K562 (cell line): ENCODE measurements around the gene FAM114A2. TPM values are rescaled to one million over a fixed set of nuclear protein-coding genes. Genes with fewer than 3 reads are reported as not detected.
A peak's percentile ranks its signal among the peaks of the same experiment; 100 is the strongest.

ENCODE experiments used
- HNRNPH1 ChIP-seq: fragments of 200-400 bp; formaldehyde crosslinking; optimal IDR thresholded peaks from 2 replicates; pipeline ENCODE3; 2017; ENCODE audit warnings: low read depth, mild to moderate bottlenecking, low read length, moderate library complexity
- HNRNPL ChIP-seq: fragments of 200-400 bp; formaldehyde crosslinking; IDR thresholded peaks from 2 replicates; pipeline ENCODE4 v1.6.1; 2017; ENCODE audit warnings: low read depth, mild to moderate bottlenecking, low read length
- KLF16 ChIP-seq: IDR thresholded peaks from 2 replicates; pipeline ENCODE4 v1.6.1; 2016; ENCODE audit warnings: antibody characterized with exemption
- MEIS2 ChIP-seq: fragments of 450-650 bp; IDR thresholded peaks from 2 replicates; pipeline ENCODE4 v1.6.1; 2014; ENCODE audit warnings: mild to moderate bottlenecking; ENCODE audit not compliant: partially characterized antibody
- MXI1 ChIP-seq: IDR thresholded peaks from 2 replicates; pipeline ENCODE4 v1.6.1; 2011; ENCODE audit warnings: low read depth, mild to moderate bottlenecking, improper control_type of control experiment, low read length
- PHB ChIP-seq: fragments of 250-450 bp; sonication (Bioruptor Pico); IDR thresholded peaks from 2 replicates; pipeline ENCODE4 v1.5.0; 2021
- RFX7 ChIP-seq: fragments of 250-450 bp; sonication (Bioruptor Pico); IDR thresholded peaks from 2 replicates; pipeline ENCODE4 v1.5.1; 2021; ENCODE audit warnings: mild to moderate bottlenecking
- TAF9B ChIP-seq: fragments of 450-650 bp; IDR thresholded peaks from 2 replicates; pipeline ENCODE4 v1.6.1; 2018; ENCODE audit warnings: mild to moderate bottlenecking; ENCODE audit not compliant: partially characterized antibody
- TEAD1 ChIP-seq, 2 experiments: fragments of 450-650 bp in 1 of 2; sonication (generic) in 1 of 2; formaldehyde crosslinking; IDR thresholded peaks; 2 replicates each; pipeline versions ENCODE4 v1.4.0 to v1.8.0; 2020 to 2022; ENCODE audit warnings: mild to moderate bottlenecking in 2 of 2, missing genetic modification reagents in 1 of 2
- YBX1 ChIP-seq: fragments of 450-650 bp; IDR thresholded peaks from 2 replicates; pipeline ENCODE4 v1.7.1; 2016; ENCODE audit warnings: mild to moderate bottlenecking
- YY1 ChIP-seq, 3 experiments: IDR thresholded peaks; 2 replicates each; pipeline ENCODE4 v1.6.1; 2011; ENCODE audit warnings: low read length in 2 of 3, mild to moderate bottlenecking in 2 of 3, moderate library complexity in 2 of 3, borderline replicate concordance in 1 of 3, control low read depth in 1 of 3, low read depth in 1 of 3; ENCODE audit not compliant: insufficient read depth in 3 of 3, insufficient replicate concordance in 2 of 3, control insufficient read depth in 1 of 3, insufficient read length in 1 of 3; ENCODE audit errors: extremely low read depth in 1 of 3
- ZNF175 ChIP-seq: fragments of 200-800 bp; sonication (Bioruptor generic); IDR thresholded peaks from 2 replicates; pipeline ENCODE4 v1.6.1; 2016; ENCODE audit warnings: low read depth, mild to moderate bottlenecking, missing genetic modification characterization, missing compliant biosample characterization
- ZNF239 ChIP-seq: fragments of 250-450 bp; sonication (Bioruptor Pico); IDR thresholded peaks from 2 replicates; pipeline ENCODE4 v1.4.0; 2020; ENCODE audit warnings: mild to moderate bottlenecking
- ZSCAN29 ChIP-seq: fragments of 450-650 bp; IDR thresholded peaks from 2 replicates; pipeline ENCODE4 v1.6.1; 2017
- polyA plus RNA-seq, 8 experiments: library from polyadenylated mRNA; depleted of rRNA in 4 of 8; stranded (reverse) in 5 of 8; unstranded in 3 of 8; fragments of >200 nt; fragmentation: Nextera tagmentation in 2 of 8; fragmentation: Illumina TruSeq in 1 of 8; extraction: Ambion mirVana in 2 of 8; extraction: Trizol in 1 of 8; gene quantifications; 2 replicates each; pipeline versions ENCODE4 v1.2.1 to v1.2.3, GENCODE V29; 2011 to 2014; ENCODE audit warnings: inconsistent platforms in 1 of 8, missing spikeins in 1 of 8
- total RNA-seq, 7 experiments: library from RNA; depleted of rRNA in 6 of 7; stranded (reverse); fragments of >200 nt in 6 of 7; fragmentation: Illumina TruSeq in 2 of 7; extraction: Trizol in 2 of 7; gene quantifications; 2 replicates each; pipeline versions ENCODE4 v1.2.1 to v1.2.3, GENCODE V29; 2011 to 2021; ENCODE audit warnings: low replicate concordance in 1 of 7
- TF ChIP-seq, protein P1 (sequence below): sonication (generic); formaldehyde crosslinking; IDR thresholded peaks from 2 replicates; pipeline ENCODE4 v1.8.0; 2022; ENCODE audit warnings: mild to moderate bottlenecking, missing genetic modification reagents
- TF ChIP-seq, protein P2 (sequence below): conservative IDR thresholded peaks from 2 replicates; pipeline ENCODE4 v1.6.1; 2011; ENCODE audit warnings: low read depth, mild to moderate bottlenecking, low read length; ENCODE audit not compliant: control insufficient read depth
- TF ChIP-seq, protein P3 (sequence below), 2 experiments: fragments of 450-650 bp; IDR thresholded peaks; 2 replicates each; pipeline ENCODE4 v1.6.1; 2016
- TF ChIP-seq, protein P4 (sequence below): fragments of 450-650 bp; IDR thresholded peaks from 2 replicates; pipeline ENCODE4 v1.6.1; 2016; ENCODE audit warnings: antibody characterized with exemption
- TF ChIP-seq, protein P5 (sequence below): fragments of 450-650 bp; formaldehyde crosslinking; IDR thresholded peaks from 2 replicates; pipeline ENCODE4 v1.4.0; 2020; ENCODE audit warnings: mild to moderate bottlenecking, mixed read lengths
- TF ChIP-seq, protein P6 (sequence below): sonication (generic); formaldehyde crosslinking; IDR thresholded peaks from 2 replicates; pipeline ENCODE4 v1.8.0; 2022; ENCODE audit warnings: missing genetic modification reagents, mild to moderate bottlenecking, borderline replicate concordance

FAM114A2 gene
- total and polyA plus RNA-seq, 9 of the 15 experiments (the other 6 are each of a cell fraction or from before 2014, with no cell fraction given), result 14.4 to 28.1 (median 21.2) TPM

DNA sequence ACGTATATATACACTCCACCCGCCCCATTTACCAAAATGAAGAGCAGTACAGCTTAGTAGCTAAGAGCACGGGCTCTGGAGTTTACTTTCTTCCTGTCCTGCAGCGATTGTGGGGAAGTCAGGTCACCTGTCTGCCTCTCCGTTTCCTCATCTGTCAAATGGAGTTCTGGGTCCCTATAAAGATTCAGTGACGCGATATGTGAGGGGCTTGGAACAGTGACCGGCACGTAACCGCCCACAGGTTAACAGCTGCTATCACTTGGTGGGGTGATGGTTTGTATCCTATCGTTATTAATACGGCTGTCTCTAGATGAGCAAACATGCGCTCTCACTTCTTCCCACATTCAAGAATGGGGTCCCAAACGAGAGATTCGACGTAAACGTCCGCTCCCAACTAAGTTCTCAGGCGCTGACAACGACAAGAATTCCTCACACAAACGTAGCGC lies 426 bp downstream of the FAM114A2 start (continued):
- TF ChIP-seq TEAD1 (CRISPR knock-in tag; IDR thresholded peaks at IDR 0.05) (no peak), TAF9B (no peak), YY1 (IDR thresholded peaks at IDR 0.05; ENCODE audit: borderline replicate concordance in 1 of 3, control insufficient read depth in 1 of 3, extremely low read depth in 1 of 3, insufficient read depth in 3 of 3, insufficient read length in 1 of 3, insufficient replicate concordance in 2 of 3, low read depth in 1 of 3, low read length in 2 of 3) (no peak), MXI1 (no peak), RFX7 (no peak), MEIS2 (peak; percentile 68), KLF16 (no peak), ZNF239 (no peak), ZNF175 (CRISPR knock-in tag) (no peak), PHB (no peak), ZSCAN29 (no peak), YBX1 (no peak), HNRNPL (no peak), HNRNPH1 (no peak)
- TF ChIP-seq, protein P1, sequence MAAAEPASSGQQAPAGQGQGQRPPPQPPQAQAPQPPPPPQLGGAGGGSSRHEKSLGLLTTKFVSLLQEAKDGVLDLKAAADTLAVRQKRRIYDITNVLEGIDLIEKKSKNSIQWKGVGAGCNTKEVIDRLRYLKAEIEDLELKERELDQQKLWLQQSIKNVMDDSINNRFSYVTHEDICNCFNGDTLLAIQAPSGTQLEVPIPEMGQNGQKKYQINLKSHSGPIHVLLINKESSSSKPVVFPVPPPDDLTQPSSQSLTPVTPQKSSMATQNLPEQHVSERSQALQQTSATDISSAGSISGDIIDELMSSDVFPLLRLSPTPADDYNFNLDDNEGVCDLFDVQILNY, result peak; percentile 43; the same call in 1 of the 2 replicates
- TF ChIP-seq, protein P2, sequence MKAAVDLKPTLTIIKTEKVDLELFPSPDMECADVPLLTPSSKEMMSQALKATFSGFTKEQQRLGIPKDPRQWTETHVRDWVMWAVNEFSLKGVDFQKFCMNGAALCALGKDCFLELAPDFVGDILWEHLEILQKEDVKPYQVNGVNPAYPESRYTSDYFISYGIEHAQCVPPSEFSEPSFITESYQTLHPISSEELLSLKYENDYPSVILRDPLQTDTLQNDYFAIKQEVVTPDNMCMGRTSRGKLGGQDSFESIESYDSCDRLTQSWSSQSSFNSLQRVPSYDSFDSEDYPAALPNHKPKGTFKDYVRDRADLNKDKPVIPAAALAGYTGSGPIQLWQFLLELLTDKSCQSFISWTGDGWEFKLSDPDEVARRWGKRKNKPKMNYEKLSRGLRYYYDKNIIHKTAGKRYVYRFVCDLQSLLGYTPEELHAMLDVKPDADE, result no peak
- TF ChIP-seq, protein P3, sequence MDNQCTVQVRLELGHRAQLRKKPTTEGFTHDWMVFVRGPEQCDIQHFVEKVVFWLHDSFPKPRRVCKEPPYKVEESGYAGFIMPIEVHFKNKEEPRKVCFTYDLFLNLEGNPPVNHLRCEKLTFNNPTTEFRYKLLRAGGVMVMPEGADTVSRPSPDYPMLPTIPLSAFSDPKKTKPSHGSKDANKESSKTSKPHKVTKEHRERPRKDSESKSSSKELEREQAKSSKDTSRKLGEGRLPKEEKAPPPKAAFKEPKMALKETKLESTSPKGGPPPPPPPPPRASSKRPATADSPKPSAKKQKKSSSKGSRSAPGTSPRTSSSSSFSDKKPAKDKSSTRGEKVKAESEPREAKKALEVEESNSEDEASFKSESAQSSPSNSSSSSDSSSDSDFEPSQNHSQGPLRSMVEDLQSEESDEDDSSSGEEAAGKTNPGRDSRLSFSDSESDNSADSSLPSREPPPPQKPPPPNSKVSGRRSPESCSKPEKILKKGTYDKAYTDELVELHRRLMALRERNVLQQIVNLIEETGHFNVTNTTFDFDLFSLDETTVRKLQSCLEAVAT (IDR thresholded peaks at IDR 0.05), result 0 out of 4 replicates have a peak, but pooled peaks of 1 of the 2 experiments have one; percentile 47
- TF ChIP-seq, protein P4, sequence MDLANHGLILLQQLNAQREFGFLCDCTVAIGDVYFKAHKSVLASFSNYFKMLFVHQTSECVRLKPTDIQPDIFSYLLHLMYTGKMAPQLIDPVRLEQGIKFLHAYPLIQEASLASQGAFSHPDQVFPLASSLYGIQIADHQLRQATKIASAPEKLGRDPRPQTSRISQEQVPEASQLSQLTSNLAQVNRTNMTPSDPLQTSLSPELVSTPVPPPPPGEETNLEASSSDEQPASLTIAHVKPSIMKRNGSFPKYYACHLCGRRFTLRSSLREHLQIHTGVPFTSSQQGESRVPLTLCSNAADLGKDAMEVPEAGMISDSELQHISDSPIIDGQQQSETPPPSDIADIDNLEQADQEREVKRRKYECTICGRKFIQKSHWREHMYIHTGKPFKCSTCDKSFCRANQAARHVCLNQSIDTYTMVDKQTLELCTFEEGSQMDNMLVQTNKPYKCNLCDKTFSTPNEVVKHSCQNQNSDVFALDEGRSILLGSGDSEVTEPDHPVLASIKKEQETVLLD, result no peak
- TF ChIP-seq, protein P5, sequence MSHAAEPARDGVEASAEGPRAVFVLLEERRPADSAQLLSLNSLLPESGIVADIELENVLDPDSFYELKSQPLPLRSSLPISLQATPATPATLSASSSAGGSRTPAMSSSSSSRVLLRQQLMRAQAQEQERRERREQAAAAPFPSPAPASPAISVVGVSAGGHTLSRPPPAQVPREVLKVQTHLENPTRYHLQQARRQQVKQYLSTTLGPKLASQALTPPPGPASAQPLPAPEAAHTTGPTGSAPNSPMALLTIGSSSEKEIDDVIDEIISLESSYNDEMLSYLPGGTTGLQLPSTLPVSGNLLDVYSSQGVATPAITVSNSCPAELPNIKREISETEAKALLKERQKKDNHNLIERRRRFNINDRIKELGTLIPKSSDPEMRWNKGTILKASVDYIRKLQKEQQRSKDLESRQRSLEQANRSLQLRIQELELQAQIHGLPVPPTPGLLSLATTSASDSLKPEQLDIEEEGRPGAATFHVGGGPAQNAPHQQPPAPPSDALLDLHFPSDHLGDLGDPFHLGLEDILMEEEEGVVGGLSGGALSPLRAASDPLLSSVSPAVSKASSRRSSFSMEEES (CRISPR knock-in tag), result no peak
- TF ChIP-seq, protein P6, sequence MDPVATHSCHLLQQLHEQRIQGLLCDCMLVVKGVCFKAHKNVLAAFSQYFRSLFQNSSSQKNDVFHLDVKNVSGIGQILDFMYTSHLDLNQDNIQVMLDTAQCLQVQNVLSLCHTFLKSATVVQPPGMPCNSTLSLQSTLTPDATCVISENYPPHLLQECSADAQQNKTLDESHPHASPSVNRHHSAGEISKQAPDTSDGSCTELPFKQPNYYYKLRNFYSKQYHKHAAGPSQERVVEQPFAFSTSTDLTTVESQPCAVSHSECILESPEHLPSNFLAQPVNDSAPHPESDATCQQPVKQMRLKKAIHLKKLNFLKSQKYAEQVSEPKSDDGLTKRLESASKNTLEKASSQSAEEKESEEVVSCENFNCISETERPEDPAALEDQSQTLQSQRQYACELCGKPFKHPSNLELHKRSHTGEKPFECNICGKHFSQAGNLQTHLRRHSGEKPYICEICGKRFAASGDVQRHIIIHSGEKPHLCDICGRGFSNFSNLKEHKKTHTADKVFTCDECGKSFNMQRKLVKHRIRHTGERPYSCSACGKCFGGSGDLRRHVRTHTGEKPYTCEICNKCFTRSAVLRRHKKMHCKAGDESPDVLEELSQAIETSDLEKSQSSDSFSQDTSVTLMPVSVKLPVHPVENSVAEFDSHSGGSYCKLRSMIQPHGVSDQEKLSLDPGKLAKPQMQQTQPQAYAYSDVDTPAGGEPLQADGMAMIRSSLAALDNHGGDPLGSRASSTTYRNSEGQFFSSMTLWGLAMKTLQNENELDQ (CRISPR knock-in tag), result no peak
